Erythroblast (primary cell): Measurements from ENCODE around the gene DPEP2NB.

Experiments used
- GATA1 ChIP-seq: IDR thresholded peaks from 2 replicates; pipeline ENCODE4 v1.6.1; 2011; ENCODE audit warnings: low read depth, mild to moderate bottlenecking, control low read depth, low read length, moderate library complexity
- POLR2A ChIP-seq: IDR thresholded peaks from 2 replicates; pipeline ENCODE4 v1.6.1; 2011; ENCODE audit warnings: mild to moderate bottlenecking, low read length

DNA sequence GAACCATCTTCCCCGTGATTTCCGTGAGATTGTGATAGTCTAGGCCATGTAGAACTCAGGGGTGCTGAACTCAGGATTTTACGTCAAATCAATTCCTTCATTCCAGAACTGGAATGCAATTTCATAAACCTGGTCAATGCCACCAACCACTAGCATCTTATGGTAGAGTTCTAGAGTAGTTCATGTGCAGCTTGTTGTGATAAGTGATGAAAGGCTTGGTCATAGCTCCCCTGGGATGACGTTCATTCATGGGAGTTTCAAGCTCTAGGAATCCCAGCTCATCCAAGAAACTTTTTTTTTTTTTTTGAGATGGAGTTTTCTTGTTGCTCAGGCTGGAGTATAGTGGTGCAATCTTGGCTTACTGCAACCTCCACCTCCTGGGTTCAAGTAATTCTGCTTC lies 12.7 kb downstream of the DPEP2NB start:
- TF ChIP-seq POLR2A = no peak
- TF ChIP-seq GATA1 = no peak
